Measurements from ENCODE around the gene AGTRAP. TPM values are rescaled to one million over a fixed set of nuclear protein-coding genes. Genes with fewer than 3 reads are reported as not detected.

Gene AGTRAP
- total and polyA plus RNA-seq, 2 donors (not counting 1 experiment from before 2014, with no cell fraction given) = 25.5 to 58.8 TPM

DNA sequence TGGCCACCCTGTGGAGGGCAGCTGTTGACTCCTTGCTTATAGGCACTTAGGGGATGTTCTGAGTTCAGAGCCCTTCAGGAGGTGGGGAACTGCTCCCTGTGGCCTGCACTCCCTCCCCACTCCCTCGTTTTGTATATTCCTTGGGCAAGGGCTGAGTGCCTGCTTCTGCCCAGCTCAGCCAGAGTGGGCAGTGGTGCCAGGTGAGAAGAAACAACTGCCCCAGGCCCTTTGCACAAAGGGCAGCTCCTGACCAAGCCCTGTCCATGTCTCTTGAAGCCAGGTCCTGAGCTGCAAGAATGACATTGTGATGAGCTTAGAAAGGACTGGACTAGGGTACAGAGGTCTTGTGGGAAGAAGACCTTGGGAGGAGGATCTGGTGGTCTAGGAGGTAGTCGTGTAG lies 2.2 kb downstream of the AGTRAP start:
- H3K9ac ChIP-seq (ENCODE audit: insufficient read depth, low read length) = no peak overlapping the region
- no peak for DNase-seq (ENCODE audit: low read depth in 2 of 2)
- TF ChIP-seq, protein P1, sequence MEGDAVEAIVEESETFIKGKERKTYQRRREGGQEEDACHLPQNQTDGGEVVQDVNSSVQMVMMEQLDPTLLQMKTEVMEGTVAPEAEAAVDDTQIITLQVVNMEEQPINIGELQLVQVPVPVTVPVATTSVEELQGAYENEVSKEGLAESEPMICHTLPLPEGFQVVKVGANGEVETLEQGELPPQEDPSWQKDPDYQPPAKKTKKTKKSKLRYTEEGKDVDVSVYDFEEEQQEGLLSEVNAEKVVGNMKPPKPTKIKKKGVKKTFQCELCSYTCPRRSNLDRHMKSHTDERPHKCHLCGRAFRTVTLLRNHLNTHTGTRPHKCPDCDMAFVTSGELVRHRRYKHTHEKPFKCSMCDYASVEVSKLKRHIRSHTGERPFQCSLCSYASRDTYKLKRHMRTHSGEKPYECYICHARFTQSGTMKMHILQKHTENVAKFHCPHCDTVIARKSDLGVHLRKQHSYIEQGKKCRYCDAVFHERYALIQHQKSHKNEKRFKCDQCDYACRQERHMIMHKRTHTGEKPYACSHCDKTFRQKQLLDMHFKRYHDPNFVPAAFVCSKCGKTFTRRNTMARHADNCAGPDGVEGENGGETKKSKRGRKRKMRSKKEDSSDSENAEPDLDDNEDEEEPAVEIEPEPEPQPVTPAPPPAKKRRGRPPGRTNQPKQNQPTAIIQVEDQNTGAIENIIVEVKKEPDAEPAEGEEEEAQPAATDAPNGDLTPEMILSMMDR (conservative IDR thresholded peaks at IDR 0.05 in 1 of 2, IDR thresholded peaks at IDR 0.05 in 1 of 2; ENCODE audit: low read depth in 1 of 2, low read length in 2 of 2) = no peak
- no peak overlapping the region for H3K4me3 ChIP-seq (replicated peaks in 1 of 4; ENCODE audit: control extremely low read depth in 1 of 4, insufficient read depth in 1 of 4, low read depth in 3 of 4, low read length in 4 of 4)
- H3K79me2 ChIP-seq (ENCODE audit: control insufficient read depth, insufficient read depth, low read length) = no peaks in the 10 kb centered on the region
- no peaks in the 10 kb centered on the region for H4K20me1 ChIP-seq (ENCODE audit: control insufficient read depth, extremely low read depth, insufficient read depth, low read length)
- H3K4me2 ChIP-seq (ENCODE audit: extremely low read depth, insufficient read depth, low read length) = no peak overlapping the region
- H2AFZ ChIP-seq (ENCODE audit: low read length) = no peak overlapping the region
- no peaks in the 10 kb centered on the region for H3K27me3 ChIP-seq (ENCODE audit: control insufficient read depth, insufficient read depth, low read length)
- H3K4me1 ChIP-seq (ENCODE audit: control insufficient read depth, extremely low read depth, insufficient read depth, low read length) = no peaks in the 10 kb centered on the region
- H3K36me3 ChIP-seq (ENCODE audit: control insufficient read depth, insufficient read depth, low read length) = no peaks in the 10 kb centered on the region
- H3K9me3 ChIP-seq (ENCODE audit: control insufficient read depth, insufficient read depth, low read depth, low read length) = no peaks in the 10 kb centered on the region
- no peak overlapping the region for H3K27ac ChIP-seq (ENCODE audit: insufficient read depth, low read length)

DNA sequence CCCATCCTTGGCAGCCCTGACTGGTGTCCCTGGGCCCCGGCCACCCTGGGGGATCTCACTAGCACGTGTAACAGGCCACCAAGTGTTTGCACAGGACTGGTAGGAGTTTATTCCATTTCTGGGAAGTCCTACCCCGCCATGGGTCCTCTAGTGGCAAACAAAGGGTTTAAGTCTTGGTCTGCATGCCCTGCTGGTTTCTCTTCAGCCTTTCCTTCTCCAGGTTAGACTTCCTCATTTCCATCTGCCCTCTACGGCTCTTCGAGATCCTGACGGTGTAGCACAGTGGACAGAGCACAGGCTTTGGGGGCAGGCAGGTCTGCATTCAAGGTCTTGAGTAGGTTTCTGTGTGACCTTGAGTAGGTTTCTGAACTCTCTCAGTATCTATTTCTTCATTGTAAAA lies 2.8 kb downstream of the AGTRAP start:
- H3K4me3 ChIP-seq (replicated peaks in 1 of 4; ENCODE audit: control extremely low read depth in 1 of 4, insufficient read depth in 1 of 4, low read depth in 3 of 4, low read length in 4 of 4) = no peak overlapping the region
- H3K27ac ChIP-seq (ENCODE audit: insufficient read depth, low read length) = no peak overlapping the region
- no peak overlapping the region for H2AFZ ChIP-seq (ENCODE audit: low read length)
- H3K4me1 ChIP-seq (ENCODE audit: control insufficient read depth, extremely low read depth, insufficient read depth, low read length) = no peaks in the 10 kb centered on the region
- DNase-seq (ENCODE audit: low read depth in 2 of 2) = no peak
- H3K9me3 ChIP-seq (ENCODE audit: control insufficient read depth, insufficient read depth, low read depth, low read length) = no peaks in the 10 kb centered on the region
- H3K79me2 ChIP-seq (ENCODE audit: control insufficient read depth, insufficient read depth, low read length) = no peaks in the 10 kb centered on the region
- H3K36me3 ChIP-seq (ENCODE audit: control insufficient read depth, insufficient read depth, low read length) = no peaks in the 10 kb centered on the region
- H3K4me2 ChIP-seq (ENCODE audit: extremely low read depth, insufficient read depth, low read length) = no peak overlapping the region
- no peaks in the 10 kb centered on the region for H3K27me3 ChIP-seq (ENCODE audit: control insufficient read depth, insufficient read depth, low read length)
- TF ChIP-seq, protein P1 (conservative IDR thresholded peaks at IDR 0.05 in 1 of 2, IDR thresholded peaks at IDR 0.05 in 1 of 2; ENCODE audit: low read depth in 1 of 2, low read length in 2 of 2) = no peak
- TF ChIP-seq EZH2 (IDR thresholded peaks at IDR 0.05; ENCODE audit: low read length, missing control alignments) = no peak
- H4K20me1 ChIP-seq (ENCODE audit: control insufficient read depth, extremely low read depth, insufficient read depth, low read length) = no peaks in the 10 kb centered on the region
- H3K9ac ChIP-seq (ENCODE audit: insufficient read depth, low read length) = no peak overlapping the region

DNA sequence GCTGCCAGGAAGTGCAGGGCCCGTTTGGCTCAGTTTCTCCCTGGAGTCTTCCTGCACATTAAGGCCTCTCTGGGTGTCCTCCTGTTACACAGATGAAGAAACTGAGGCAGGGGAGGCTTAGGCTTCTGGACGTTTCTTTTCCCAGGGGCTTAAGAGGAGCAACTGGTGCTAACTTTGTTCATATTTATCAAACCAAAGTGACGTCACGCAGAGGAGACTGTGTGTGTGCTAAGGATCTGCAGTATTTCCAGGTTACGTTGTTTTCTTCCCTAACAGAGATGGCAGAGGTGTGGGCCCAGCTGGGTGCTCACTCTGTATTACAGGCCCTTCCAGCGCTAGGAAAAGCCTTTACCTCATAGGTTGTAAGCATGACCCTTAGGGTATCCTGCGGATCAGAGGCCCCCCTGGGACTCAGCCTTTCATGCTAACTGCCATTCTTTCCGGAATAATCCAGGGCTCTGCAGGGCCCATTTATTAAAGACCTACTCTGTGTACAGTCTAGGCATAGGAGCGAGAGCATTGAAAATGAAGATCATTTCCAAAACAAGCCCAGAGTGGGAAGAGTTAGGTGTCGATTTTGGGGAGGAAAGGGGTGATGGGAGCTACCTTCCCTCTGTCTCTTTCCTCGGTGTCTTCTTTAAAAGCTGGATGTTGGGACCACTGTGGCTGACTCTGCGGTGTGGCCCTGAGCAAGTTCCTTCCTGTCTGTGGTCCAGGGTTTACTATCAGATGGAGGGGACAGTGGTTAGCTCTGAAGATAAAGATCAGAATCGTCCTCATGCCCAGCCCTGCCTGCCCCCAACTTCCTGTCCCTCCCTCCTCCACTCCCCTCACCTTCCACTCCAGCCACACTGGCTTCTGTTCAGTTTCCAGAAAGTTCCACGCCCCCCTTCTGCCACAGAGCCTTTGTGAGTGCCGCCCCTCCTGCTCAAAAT lies 4.6 kb downstream of the AGTRAP start:
- Histone ChIP-seq H4K20me1 (ENCODE audit: control insufficient read depth, extremely low read depth, insufficient read depth, low read length) (no peaks in the 10 kb centered on the region), H3K79me2 (ENCODE audit: control insufficient read depth, insufficient read depth, low read length) (no peaks in the 10 kb centered on the region), H3K9me3 (ENCODE audit: control insufficient read depth, insufficient read depth, low read depth, low read length) (no peaks in the 10 kb centered on the region), H3K27me3 (ENCODE audit: control insufficient read depth, insufficient read depth, low read length) (no peaks in the 10 kb centered on the region), H3K4me3 (replicated peaks in 1 of 4; ENCODE audit: control extremely low read depth in 1 of 4, insufficient read depth in 1 of 4, low read depth in 3 of 4, low read length in 4 of 4) (no peak overlapping the region), H2AFZ (ENCODE audit: low read length) (no peak overlapping the region), H3K36me3 (ENCODE audit: control insufficient read depth, insufficient read depth, low read length) (no peaks in the 10 kb centered on the region), H3K27ac (ENCODE audit: insufficient read depth, low read length) (no peak overlapping the region), H3K9ac (ENCODE audit: insufficient read depth, low read length) (no peak overlapping the region), H3K4me2 (ENCODE audit: extremely low read depth, insufficient read depth, low read length) (no peak overlapping the region), H3K4me1 (ENCODE audit: control insufficient read depth, extremely low read depth, insufficient read depth, low read length) (no peaks in the 10 kb centered on the region)
- no peak for DNase-seq (ENCODE audit: low read depth in 2 of 2)
- no peak for TF ChIP-seq EZH2 (IDR thresholded peaks at IDR 0.05; ENCODE audit: low read length, missing control alignments)
- TF ChIP-seq, protein P1 (conservative IDR thresholded peaks at IDR 0.05 in 1 of 2, IDR thresholded peaks at IDR 0.05 in 1 of 2; ENCODE audit: low read depth in 1 of 2, low read length in 2 of 2) = no peak

Data from fibroblast of lung (primary cell).